Endothelial cell (in vitro differentiated cells): ENCODE measurements around the gene B4GALT1. TPM values are rescaled to one million over a fixed set of nuclear protein-coding genes. Genes with fewer than 3 reads are reported as not detected.
A peak's percentile ranks its signal among the peaks of the same experiment; 100 is the strongest.

Experiments used
- DNase-seq: peaks from one replicate; pipeline ENCODE4 v3.0.0; 2021; ENCODE audit warnings: low spot score
- H3K27ac Mint-ChIP-seq: one replicate; pipeline ENCODE4 v1.8.0; 2021; ENCODE audit warnings: mixed read lengths, inconsistent platforms; ENCODE audit not compliant: unreplicated experiment
- H3K27me3 Mint-ChIP-seq: one replicate; pipeline ENCODE4 v1.8.0; 2021; ENCODE audit warnings: mild to moderate bottlenecking, moderate library complexity, mixed read lengths, inconsistent platforms; ENCODE audit not compliant: unreplicated experiment
- H3K36me3 Mint-ChIP-seq: one replicate; pipeline ENCODE4 v1.8.0; 2021; ENCODE audit warnings: mild to moderate bottlenecking, low read depth, mixed read lengths, inconsistent platforms; ENCODE audit not compliant: unreplicated experiment
- H3K4me1 Mint-ChIP-seq: one replicate; pipeline ENCODE4 v1.8.0; 2021; ENCODE audit warnings: mild to moderate bottlenecking, mixed read lengths, inconsistent platforms; ENCODE audit not compliant: unreplicated experiment
- H3K4me3 Mint-ChIP-seq: one replicate; pipeline ENCODE4 v1.8.0; 2021; ENCODE audit warnings: mild to moderate bottlenecking, mixed read lengths, inconsistent platforms; ENCODE audit not compliant: unreplicated experiment
- H3K9me3 Mint-ChIP-seq: one replicate; pipeline ENCODE4 v1.8.0; 2021; ENCODE audit warnings: mixed read lengths, inconsistent platforms; ENCODE audit not compliant: unreplicated experiment
- total RNA-seq: library from RNA; stranded (reverse); fragmentation: NEBNext Ultra II Directional; extraction: Animal tissue kit (Norgen Biotek cat#: 25700); gene quantifications from one replicate; pipeline ENCODE4 v1.2.1, GENCODE V29; 2021; ENCODE audit not compliant: unreplicated experiment
- TF ChIP-seq, protein P1 (sequence below): fragments of 200-600 bp; sonication (generic); IDR thresholded peaks from one replicate; pipeline ENCODE4 v1.5.0; 2021; ENCODE audit warnings: antibody characterized with exemption; ENCODE audit not compliant: unreplicated experiment

B4GALT1 gene
- total RNA-seq, 1 donor from 2014 or later: 86.7 TPM

DNA sequence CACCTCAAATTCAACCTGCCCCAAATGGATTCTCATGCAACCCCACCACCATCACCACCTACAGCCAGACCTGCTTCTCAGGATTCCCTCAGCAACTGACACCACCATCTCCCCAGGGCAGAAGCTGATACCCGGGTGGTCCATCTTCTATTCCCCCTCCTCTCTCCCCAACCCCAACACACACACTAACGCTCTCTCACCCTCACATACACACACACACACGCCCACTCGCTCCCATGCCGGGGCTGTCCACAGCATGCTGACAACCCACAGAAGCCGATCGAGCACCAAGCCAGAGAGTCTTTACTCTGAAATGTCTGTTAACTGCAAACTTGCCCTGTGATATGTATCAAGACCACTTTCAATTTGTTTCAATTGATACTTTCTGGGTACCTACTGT, 28.4 kb downstream of the B4GALT1 start:
- no peak overlapping the region for H3K4me3 Mint-ChIP-seq
- no peak overlapping the region for H3K27ac Mint-ChIP-seq
- TF ChIP-seq, protein P1, sequence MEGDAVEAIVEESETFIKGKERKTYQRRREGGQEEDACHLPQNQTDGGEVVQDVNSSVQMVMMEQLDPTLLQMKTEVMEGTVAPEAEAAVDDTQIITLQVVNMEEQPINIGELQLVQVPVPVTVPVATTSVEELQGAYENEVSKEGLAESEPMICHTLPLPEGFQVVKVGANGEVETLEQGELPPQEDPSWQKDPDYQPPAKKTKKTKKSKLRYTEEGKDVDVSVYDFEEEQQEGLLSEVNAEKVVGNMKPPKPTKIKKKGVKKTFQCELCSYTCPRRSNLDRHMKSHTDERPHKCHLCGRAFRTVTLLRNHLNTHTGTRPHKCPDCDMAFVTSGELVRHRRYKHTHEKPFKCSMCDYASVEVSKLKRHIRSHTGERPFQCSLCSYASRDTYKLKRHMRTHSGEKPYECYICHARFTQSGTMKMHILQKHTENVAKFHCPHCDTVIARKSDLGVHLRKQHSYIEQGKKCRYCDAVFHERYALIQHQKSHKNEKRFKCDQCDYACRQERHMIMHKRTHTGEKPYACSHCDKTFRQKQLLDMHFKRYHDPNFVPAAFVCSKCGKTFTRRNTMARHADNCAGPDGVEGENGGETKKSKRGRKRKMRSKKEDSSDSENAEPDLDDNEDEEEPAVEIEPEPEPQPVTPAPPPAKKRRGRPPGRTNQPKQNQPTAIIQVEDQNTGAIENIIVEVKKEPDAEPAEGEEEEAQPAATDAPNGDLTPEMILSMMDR: no peak
- H3K9me3 Mint-ChIP-seq: no peaks in the 10 kb centered on the region
- H3K4me1 Mint-ChIP-seq: peaks cover 53% of the 10 kb centered on the region
- H3K36me3 Mint-ChIP-seq: peaks cover 4% of the 10 kb centered on the region
- H3K27me3 Mint-ChIP-seq: peaks cover 13% of the 10 kb centered on the region
- no peak for DNase-seq

DNA sequence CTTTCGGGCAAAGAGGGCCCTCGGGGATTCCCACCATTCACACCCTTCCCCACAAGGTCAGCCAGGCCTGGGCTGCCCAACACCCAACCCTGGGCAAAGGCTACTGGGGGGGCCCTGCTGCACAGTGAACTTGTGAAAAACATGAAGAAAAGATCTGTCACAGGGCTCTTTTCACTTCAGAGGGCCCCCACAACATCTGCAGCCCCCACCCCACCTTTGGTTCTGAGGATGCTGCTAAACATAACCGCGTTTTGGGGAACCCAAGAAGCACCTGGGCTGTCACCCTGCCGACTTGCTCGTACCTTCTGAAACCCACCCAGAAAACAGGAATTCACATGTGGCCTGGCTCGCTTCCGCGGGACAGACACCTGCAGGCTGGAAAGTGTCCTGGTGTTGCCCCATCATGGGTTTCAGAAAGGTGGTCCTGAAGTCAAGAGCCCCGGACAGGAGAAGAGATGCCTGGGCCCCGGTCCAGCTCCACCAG, 29.3 kb downstream of the B4GALT1 start:
- no peak overlapping the region for H3K27ac Mint-ChIP-seq
- DNase-seq: no peak
- H3K27me3 Mint-ChIP-seq: peaks cover 13% of the 10 kb centered on the region
- TF ChIP-seq, protein P1: no peak
- no peaks in the 10 kb centered on the region for H3K9me3 Mint-ChIP-seq
- H3K36me3 Mint-ChIP-seq: peaks cover 9% of the 10 kb centered on the region
- H3K4me3 Mint-ChIP-seq: no peak overlapping the region
- H3K4me1 Mint-ChIP-seq: peaks cover 49% of the 10 kb centered on the region

DNA sequence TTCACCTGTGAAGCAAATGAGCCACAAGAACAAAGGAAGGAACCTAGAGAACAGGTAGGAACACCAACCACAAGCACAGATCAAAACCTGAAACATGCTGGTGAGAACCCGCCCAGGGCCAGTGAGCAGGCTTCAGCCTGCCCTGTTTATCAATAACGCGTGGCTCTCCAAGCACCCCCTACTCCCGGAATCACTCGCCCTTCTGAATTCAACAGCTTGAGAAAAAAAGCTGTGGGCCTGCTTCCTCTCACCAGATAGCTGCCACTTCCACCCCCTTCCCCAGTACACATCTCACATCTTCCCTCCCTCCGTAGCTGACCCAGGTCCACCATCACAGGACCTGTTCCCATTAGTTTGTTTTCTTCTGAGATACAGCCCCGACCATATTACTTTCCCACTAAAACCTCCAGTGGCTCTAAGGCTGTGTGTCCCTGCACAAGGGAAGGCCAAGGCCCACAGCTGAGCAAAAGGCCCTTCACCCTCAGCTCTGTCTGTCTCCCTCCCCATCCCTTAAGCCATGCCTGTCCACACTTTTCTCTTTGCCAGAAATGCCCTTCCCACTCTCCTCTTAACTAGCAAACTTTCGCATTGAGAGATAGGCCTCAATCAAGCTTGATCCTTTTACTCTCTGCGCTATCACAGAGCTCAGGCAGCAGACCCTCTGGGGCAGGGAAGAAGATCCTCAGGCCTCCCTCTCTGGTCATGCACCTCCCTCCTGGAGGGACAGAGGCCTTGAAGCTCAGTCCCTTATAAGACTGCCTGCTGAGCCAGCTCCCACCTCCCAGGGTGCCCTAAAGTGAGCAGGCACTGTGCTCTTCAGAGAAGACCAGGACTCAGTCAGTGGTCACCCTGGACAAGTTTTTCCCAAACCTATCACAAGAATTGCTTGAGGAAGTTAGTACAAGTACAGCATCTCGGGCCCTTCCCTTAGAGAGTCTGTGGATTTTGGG, 30.1 kb downstream of the B4GALT1 start:
- TF ChIP-seq, protein P1: no peak
- Mint-ChIP-seq H3K27ac (peak overlapping the region; percentile 7), H3K4me3 (no peak overlapping the region), H3K27me3 (peaks cover 13% of the 10 kb centered on the region), H3K36me3 (peaks cover 15% of the 10 kb centered on the region), H3K9me3 (no peaks in the 10 kb centered on the region), H3K4me1 (peaks cover 49% of the 10 kb centered on the region)
- DNase-seq: no peak

DNA sequence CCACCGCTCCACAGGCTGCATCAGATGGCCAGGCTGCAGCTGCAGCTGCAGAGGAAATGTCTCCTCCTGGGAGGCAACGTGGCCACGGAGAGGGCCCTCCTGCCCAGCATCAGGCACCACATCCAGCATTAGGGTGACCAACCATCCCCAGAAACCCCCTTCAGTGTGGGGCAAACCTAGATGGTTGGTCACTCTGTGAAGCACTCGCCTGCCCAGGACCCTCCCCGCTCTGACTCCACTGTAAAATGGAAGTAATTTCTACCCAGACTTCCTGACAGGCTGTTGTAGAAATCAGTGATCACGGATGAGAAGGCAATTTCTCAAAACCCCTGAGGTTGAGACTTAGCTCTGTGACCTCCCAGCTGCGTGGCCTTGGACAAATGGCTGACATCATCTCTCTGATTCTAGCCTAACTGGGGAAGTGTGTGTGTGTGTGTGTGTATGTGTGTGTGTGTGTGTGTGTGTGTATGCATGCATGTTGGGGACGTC, 31.6 kb downstream of the B4GALT1 start:
- H3K36me3 Mint-ChIP-seq: peaks cover 29% of the 10 kb centered on the region
- no peak overlapping the region for H3K4me3 Mint-ChIP-seq
- H3K9me3 Mint-ChIP-seq: no peaks in the 10 kb centered on the region
- H3K27me3 Mint-ChIP-seq: peaks cover 10% of the 10 kb centered on the region
- H3K4me1 Mint-ChIP-seq: peaks cover 51% of the 10 kb centered on the region
- TF ChIP-seq, protein P1: no peak
- DNase-seq: no peak
- no peak overlapping the region for H3K27ac Mint-ChIP-seq

DNA sequence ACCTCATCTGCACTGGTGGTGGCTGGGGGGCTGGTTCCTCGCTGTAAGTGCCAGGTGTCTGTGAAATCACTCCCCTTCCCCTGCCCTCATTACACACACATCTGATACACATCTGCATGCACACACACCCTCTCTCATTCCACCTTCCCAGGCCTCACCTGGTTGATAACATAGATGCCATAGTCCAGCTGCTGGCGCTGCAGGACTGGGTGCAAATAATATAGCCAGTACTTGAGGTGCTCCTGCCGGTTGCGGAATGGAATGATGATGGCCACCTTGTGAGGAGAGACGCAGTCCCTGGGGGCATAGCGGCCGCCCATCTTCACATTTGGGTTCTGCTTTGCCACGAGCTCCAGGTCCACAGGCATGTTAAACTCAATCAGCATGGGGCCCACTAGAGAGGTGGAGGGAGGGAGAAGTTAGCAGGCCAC, 32.1 kb downstream of the B4GALT1 start:
- H3K36me3 Mint-ChIP-seq: peaks cover 34% of the 10 kb centered on the region
- H3K27ac Mint-ChIP-seq: no peak overlapping the region
- H3K4me3 Mint-ChIP-seq: no peak overlapping the region
- no peak for DNase-seq
- peaks cover 10% of the 10 kb centered on the region for H3K27me3 Mint-ChIP-seq
- TF ChIP-seq, protein P1: no peak
- H3K9me3 Mint-ChIP-seq: no peaks in the 10 kb centered on the region
- H3K4me1 Mint-ChIP-seq: peaks cover 51% of the 10 kb centered on the region
